PC-9 (cell line): ENCODE measurements around the gene NEDD8. TPM values are rescaled to one million over a fixed set of nuclear protein-coding genes. Genes with fewer than 3 reads are reported as not detected.
"Not testable (repeated sequence)": the region's sequence is repeated elsewhere in the genome, so short reads cannot be mapped to it uniquely, and the experiment has no call there.

Experiments
- BruUV-seq: library from RNA; stranded (reverse); fragments of 400-500 nt; replicated peaks from 2 replicates; lab custom pipeline; 2021; lab: Mats Ljungman, UMichigan
- CTCF ChIA-PET: fragments of 300-600 bp; sonication (Branson Sonifier 250); formaldehyde crosslinking; loops from one replicate; lab custom pipeline; 2022; ENCODE audit warnings: antibody characterized with exemption; lab: Charles Lee
- POLR2A ChIA-PET: fragments of 300-600 bp; sonication (Branson Sonifier 250); formaldehyde crosslinking; loops from one replicate; lab custom pipeline; 2022; ENCODE audit warnings: antibody characterized with exemption; ENCODE audit not compliant: unreplicated experiment; lab: Charles Lee
- DNase-seq, 2 experiments: peaks; one replicate each; pipeline versions ENCODE4 v3.0.0 to v3.0.0-alpha.2; 2015 to 2022; ENCODE audit warnings: mixed read lengths in 1 of 2
- H2AFZ ChIP-seq: fragments of 200-600 bp; sonication (generic); 2 replicates; pipeline ENCODE4 v1.8.1; 2017; ENCODE audit warnings: antibody characterized with exemption
- H3F3A ChIP-seq: fragments of 200-600 bp; sonication (generic); 2 replicates; pipeline ENCODE4 v1.8.1; 2017; ENCODE audit warnings: antibody characterized with exemption, mild to moderate bottlenecking, low read depth; ENCODE audit not compliant: insufficient read depth
- H3K27ac ChIP-seq: fragments of 200-600 bp; sonication (generic); 2 replicates; pipeline ENCODE4 v1.6.1; 2016; ENCODE audit warnings: mixed run types
- H3K27me3 ChIP-seq: fragments of 200-600 bp; sonication (generic); 2 replicates; pipeline ENCODE4 v1.6.1; 2016; ENCODE audit warnings: low read depth, mixed run types; ENCODE audit not compliant: insufficient read depth
- H3K36me3 ChIP-seq: fragments of 200-600 bp; sonication (generic); 2 replicates; pipeline ENCODE4 v1.6.1; 2016; ENCODE audit warnings: low read depth, mixed run types
- H3K4me1 ChIP-seq: fragments of 200-600 bp; sonication (generic); replicated peaks from 2 replicates; pipeline ENCODE4 v1.6.1; 2016; ENCODE audit warnings: mixed run types; ENCODE audit not compliant: insufficient read depth
- H3K4me2 ChIP-seq: fragments of 200-600 bp; sonication (generic); 2 replicates; pipeline ENCODE4 v1.6.1; 2017; ENCODE audit warnings: mixed run types
- H3K4me3 ChIP-seq: fragments of 200-600 bp; sonication (generic); 2 replicates; pipeline ENCODE4 v1.6.1; 2016; ENCODE audit warnings: mixed run types
- H3K79me2 ChIP-seq: fragments of 200-600 bp; sonication (generic); 2 replicates; pipeline ENCODE4 v1.6.1; 2017; ENCODE audit warnings: low read depth, mixed run types
- H3K9me2 ChIP-seq: fragments of 200-600 bp; sonication (generic); 2 replicates; pipeline ENCODE4 v1.8.1; 2017; ENCODE audit warnings: mild to moderate bottlenecking; ENCODE audit not compliant: insufficient read depth
- H3K9me3 ChIP-seq: fragments of 200-600 bp; sonication (generic); 2 replicates; pipeline ENCODE4 v1.8.1; 2016; ENCODE audit warnings: low read depth; ENCODE audit not compliant: insufficient read depth
- H4K20me1 ChIP-seq: fragments of 200-600 bp; sonication (generic); 2 replicates; pipeline ENCODE4 v1.8.1; 2017; ENCODE audit not compliant: insufficient read depth
- EZH2 ChIP-seq: fragments of 200-600 bp; sonication (generic); IDR thresholded peaks from 2 replicates; pipeline ENCODE4 v1.8.0; 2017; ENCODE audit warnings: antibody characterized with exemption, low read depth
- intact Hi-C: fragments of 100-400 bp; cut with micrococcal nuclease; formaldehyde crosslinking; loops from one replicate; pipeline ENCODE4 v1.10.0; 2022; ENCODE audit not compliant: unreplicated experiment
- total RNA-seq: library from RNA; stranded (reverse); gene quantifications from 2 replicates; pipeline ENCODE4 v1.2.3, GENCODE V29; 2021
- TF ChIP-seq, protein P1 (sequence below): fragments of 200-600 bp; sonication (generic); conservative IDR thresholded peaks from 2 replicates; pipeline ENCODE4 v1.6.1; 2017; ENCODE audit warnings: mixed run types, antibody characterized with exemption, mild to moderate bottlenecking, moderate library complexity

NEDD8 gene
- total RNA-seq, 1 experiment from 2014 or later: 179 TPM

GRCh38 chr14:24202538-24202937 is 29.6 kb downstream of the NEDD8 start:
- intact Hi-C loops: not testable (repeated sequence)

DNA sequence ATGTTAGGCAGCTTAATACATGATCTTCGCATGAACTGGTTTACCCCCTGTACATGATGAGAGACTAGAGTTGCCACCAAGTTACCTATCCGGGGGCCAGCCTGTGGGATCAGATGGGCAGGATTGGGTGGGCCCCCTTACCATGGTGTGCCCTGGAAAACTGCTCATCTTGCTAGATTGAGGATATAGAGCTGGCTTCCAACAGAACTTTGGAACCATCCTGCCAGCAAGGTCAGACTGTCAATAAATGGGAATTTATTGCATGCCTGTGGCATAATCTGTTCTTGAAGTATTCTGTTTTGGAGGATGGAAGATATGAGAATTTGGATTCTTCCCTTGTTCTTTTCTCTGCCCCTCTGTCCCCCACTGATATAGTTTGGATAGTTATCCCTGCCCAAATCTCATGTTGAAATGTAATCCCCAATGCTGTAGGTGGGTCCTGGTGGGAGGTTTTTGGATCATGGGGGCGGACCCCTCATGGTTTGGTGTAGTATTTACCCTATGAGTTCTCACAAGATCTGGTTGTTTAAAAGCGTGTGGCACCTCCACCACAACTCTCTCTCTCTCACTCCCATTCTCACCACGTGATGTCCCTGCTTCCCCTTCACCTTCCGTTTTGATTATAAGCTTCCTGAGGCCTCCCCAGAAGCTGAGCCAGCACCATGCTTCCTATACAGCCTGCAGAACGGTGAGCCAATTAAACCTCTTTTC is 33.2 kb downstream of the NEDD8 start:
- Histone ChIP-seq H3F3A (peaks cover 8% of the 10 kb centered on the region; the same call in 1 of the 2 replicates), H3K79me2 (peaks cover 31% of the 10 kb centered on the region), H4K20me1 (no peaks in the 10 kb centered on the region), H3K4me1 (0 out of 2 replicates have a peak, but pooled peaks cover 7% of the 10 kb centered on the region), H2AFZ (no peak overlapping the region), H3K27me3 (no peaks in the 10 kb centered on the region), H3K4me3 (no peak overlapping the region), H3K36me3 (no peaks in the 10 kb centered on the region), H3K9me3 (no peaks in the 10 kb centered on the region; the same call in 1 of the 2 replicates), H3K27ac (no peak overlapping the region), H3K9me2 (no peaks in the 10 kb centered on the region), H3K4me2 (no peak overlapping the region)
- ChIA-PET POLR2A (no interaction called here), CTCF (no interaction called here)
- intact Hi-C loops: no loop called here
- BruUV-seq: no TSS peak
- TF ChIP-seq EZH2: no peak
- TF ChIP-seq, protein P1, sequence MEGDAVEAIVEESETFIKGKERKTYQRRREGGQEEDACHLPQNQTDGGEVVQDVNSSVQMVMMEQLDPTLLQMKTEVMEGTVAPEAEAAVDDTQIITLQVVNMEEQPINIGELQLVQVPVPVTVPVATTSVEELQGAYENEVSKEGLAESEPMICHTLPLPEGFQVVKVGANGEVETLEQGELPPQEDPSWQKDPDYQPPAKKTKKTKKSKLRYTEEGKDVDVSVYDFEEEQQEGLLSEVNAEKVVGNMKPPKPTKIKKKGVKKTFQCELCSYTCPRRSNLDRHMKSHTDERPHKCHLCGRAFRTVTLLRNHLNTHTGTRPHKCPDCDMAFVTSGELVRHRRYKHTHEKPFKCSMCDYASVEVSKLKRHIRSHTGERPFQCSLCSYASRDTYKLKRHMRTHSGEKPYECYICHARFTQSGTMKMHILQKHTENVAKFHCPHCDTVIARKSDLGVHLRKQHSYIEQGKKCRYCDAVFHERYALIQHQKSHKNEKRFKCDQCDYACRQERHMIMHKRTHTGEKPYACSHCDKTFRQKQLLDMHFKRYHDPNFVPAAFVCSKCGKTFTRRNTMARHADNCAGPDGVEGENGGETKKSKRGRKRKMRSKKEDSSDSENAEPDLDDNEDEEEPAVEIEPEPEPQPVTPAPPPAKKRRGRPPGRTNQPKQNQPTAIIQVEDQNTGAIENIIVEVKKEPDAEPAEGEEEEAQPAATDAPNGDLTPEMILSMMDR: no peak
- DNase-seq: no peak

More at GRCh38 chr14:24202538-24202937, 29.6 kb downstream of the NEDD8 start:
- H3K27ac ChIP-seq, H3K4me3 ChIP-seq, H3K9me3 ChIP-seq, BruUV-seq, H3K4me2 ChIP-seq, H3K36me3 ChIP-seq, H3K79me2 ChIP-seq, DNase-seq, H3K27me3 ChIP-seq, CTCF ChIA-PET, H4K20me1 ChIP-seq, H2AFZ ChIP-seq, H3K4me1 ChIP-seq, H3K9me2 ChIP-seq, H3F3A ChIP-seq, POLR2A ChIA-PET: not testable (repeated sequence)

DNA sequence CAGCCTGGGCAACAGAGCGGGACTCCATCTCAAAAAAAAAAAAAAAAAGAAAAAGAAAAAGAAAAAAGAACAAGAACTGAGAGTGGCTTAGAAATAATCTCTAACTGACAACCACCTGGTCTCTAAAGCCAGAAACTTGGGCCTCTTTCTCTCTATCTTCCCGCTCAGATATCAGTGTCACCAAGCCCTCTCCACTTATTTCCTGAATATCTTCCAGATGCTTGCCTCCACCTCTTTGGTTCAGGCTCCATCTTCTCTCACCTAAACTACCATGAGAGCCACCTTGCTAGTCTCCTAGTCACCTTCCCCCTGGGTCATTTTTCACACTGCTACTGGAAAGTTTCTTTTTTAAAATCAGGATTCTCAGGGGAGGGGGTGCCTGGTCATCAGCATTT is 35.1 kb downstream of the NEDD8 start:
- Histone ChIP-seq H3K9me3 (no peaks in the 10 kb centered on the region; the same call in 1 of the 2 replicates), H3K4me2 (peak overlapping the region; percentile 71), H4K20me1 (no peaks in the 10 kb centered on the region), H3K9me2 (no peaks in the 10 kb centered on the region), H2AFZ (no peak overlapping the region), H3K4me1 (0 out of 2 replicates have a peak, but pooled peaks cover 7% of the 10 kb centered on the region), H3K4me3 (peak overlapping the region; percentile 71; the same call in 1 of the 2 replicates), H3K27ac (no peak overlapping the region), H3F3A (peaks cover 8% of the 10 kb centered on the region; the same call in 1 of the 2 replicates), H3K79me2 (peaks cover 33% of the 10 kb centered on the region), H3K27me3 (no peaks in the 10 kb centered on the region), H3K36me3 (no peaks in the 10 kb centered on the region)
- TF ChIP-seq EZH2: no peak
- TF ChIP-seq, protein P1: no peak
- ChIA-PET POLR2A (no interaction called here), CTCF (no interaction called here)
- no TSS peak for BruUV-seq
- intact Hi-C loops: no loop called here
- DNase-seq: no peak
